Left lobe of liver (tissue), 2 donors: Measurements from ENCODE around the gene IL12A. TPM values are rescaled to one million over a fixed set of nuclear protein-coding genes. Genes with fewer than 3 reads are reported as not detected.

Experiments used
- ATAC-seq: fragments of 200-7000 bp; cut with Tn5 transposase; one replicate; pipeline ENCODE4 v1.9.1; 2020; ENCODE audit warnings: mild to moderate bottlenecking, moderate library complexity
- DNase-seq: peaks from one replicate; pipeline ENCODE4 v3.0.0-alpha.2; 2020; ENCODE audit warnings: low spot score
- total RNA-seq: library from RNA; stranded (reverse); gene quantifications from one replicate; pipeline ENCODE4 v1.2.1, GENCODE V29; 2021
- donor health status: DM: no; HTN: no; CAD: no; lungs with moderate emphysema.
- donor health status: DM: no; HTN: yes; CAD: no.

The IL12A gene
- total RNA-seq, 1 donor from 2014 or later: not detected

- ATAC-seq: no peak
- no peak for DNase-seq
Measured at GRCh38 chr3:160023476-160023875, 34.8 kb downstream of the IL12A start.

GRCh38 chr3:160027541-160028195 is 39.0 kb downstream of the IL12A start:
- DNase-seq: no peak
- no peak for ATAC-seq

- no peak for DNase-seq
- ATAC-seq: no peak
Measured at GRCh38 chr3:160035757-160036156, 47.1 kb downstream of the IL12A start.

GRCh38 chr3:160038862-160039562 is 50.4 kb downstream of the IL12A start:
- ATAC-seq (no peak), DNase-seq (no peak)

GRCh38 chr3:160040181-160040580 is 51.5 kb downstream of the IL12A start:
- DNase-seq (no peak), ATAC-seq (no peak)

- DNase-seq (no peak), ATAC-seq (no peak)
Measured at GRCh38 chr3:160041465-160041864, 52.8 kb downstream of the IL12A start.

GRCh38 chr3:160044121-160044520 is 55.5 kb downstream of the IL12A start:
- DNase-seq (no peak), ATAC-seq (no peak)

Other genes with a start within 250 kb of the IL12A start
- gene SCHIP1, start 149.0 kb upstream of the IL12A start, total RNA-seq: 2.3 TPM
- gene C3orf80, start 236.6 kb downstream of the IL12A start, total RNA-seq: 0.10 TPM